NCI-H748 (cell line): ENCODE data around the gene SLC13A4.
"Not testable (repeated sequence)": the region's sequence is repeated elsewhere in the genome, so short reads cannot be mapped to it uniquely, and the experiment has no call there.

Source experiments
- DNase-seq: peaks from one replicate; lab custom pipeline; 2025; ENCODE audit not compliant: unreplicated experiment; lab: John Stamatoyannopoulos, UW

SLC13A4 gene

DNA sequence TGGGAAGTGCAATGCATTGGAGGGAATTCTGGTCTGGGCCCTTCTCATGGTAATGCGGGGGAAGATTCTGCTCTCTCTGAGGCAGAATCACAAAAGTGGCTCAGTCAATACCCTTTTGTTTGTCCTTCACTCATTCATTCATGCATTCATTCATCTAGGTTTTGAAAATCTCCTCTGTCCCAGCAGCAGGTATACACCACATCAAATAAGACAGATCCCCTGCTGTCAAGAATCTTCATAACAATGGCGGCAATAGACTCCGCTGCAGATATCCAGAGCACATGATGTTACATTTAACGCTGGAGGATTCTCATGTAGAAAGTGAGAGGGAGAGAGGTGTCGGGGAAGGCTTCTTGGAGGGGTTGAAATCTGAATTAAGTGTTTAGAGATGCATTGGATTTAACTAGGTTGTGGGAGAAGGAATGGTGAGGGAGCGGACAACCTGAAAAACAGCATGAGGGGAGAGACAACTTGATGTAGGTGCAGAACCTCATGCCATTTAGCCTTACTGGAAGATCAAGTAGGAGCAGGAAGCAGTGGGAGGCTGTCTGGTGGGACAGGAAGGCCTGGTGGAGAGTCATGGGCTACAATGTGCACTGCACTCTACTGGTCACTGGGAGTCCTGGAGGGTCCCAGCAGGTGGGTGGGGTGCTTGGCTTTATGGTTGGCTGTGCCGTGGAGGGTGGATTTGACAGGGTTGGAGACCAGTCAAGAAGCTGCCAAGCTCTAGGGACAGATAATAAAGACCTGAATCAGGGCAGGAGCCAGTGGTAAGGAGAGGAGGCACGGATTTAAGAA is 25.8 kb upstream of the SLC13A4 start:
- no peak for DNase-seq

DNA sequence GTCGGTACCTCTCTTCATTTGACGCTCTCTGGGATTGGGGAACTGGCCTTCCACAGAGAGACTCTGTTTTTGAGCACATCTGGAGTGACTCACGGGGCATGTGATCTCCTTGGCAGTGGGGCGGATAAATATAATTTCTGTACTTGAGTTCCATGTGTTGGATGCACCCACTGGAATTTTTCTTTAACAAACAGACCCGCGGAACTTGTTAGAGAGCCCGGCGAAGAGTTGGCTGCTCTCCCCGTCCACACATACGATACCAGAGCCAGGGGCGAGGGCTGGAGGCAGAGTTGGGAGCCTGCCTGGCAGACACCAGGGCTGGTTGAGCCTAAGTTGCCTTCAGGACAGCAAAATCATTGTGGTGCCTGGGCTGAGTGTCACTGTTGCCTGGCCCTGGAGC is 20.8 kb upstream of the SLC13A4 start, which contains the start of gene FAM180A:
TSS of gene FAM180A (minus strand) at position 44 of the 400 bp plus-strand sequence. CDS start 233 bp downstream, outside the sequence.
- DNase-seq: no peak

DNA sequence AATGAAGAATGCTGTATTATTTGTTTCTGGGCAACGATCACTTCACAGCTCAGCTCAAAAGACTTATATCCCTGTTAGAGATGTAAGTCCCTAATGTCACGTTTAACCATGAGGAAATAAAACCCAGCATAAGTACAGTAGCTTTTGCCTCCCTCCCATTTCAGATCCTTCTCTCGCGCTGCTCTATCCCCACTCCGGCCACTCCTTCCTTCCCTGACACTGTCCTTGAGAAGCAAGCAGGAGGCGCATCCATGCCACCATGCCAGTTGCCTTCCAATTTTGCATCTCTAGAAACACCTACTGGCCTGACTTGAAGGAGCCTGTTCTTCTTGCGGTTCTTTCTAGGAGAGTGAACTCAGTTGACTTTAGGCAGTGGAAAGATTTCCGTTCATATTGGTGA is 19.4 kb upstream of the SLC13A4 start:
- DNase-seq: no peak

DNA sequence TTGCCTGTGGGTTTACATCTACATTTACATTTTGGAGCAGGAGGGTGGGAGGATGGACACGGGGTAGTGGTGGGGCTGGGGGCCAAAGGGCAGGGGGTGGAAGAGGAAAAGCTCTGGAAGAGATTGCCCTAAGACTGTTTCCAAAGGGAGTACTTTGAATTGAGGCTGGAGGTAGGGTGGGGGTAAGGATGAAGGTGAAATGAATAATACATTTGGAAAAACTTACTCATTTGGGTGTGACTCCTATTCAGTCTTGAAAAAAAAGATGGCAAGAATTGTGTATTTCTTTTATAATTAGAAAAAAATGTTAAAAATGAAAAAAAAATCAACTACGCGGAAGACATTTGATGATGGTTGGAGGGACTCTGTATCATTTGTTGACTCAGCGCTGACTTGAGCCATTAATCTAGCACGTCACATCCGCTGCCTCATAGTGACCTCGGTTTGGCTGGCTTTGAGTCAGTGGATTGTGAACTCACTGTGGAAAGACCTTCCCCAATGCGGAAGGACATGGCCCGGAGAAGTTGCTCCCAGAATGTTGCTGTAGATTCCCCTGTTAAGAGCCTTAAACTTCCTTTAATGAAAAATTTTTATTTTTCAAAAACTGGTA is 17.8 kb upstream of the SLC13A4 start:
- peak; percentile 21 for DNase-seq

DNA sequence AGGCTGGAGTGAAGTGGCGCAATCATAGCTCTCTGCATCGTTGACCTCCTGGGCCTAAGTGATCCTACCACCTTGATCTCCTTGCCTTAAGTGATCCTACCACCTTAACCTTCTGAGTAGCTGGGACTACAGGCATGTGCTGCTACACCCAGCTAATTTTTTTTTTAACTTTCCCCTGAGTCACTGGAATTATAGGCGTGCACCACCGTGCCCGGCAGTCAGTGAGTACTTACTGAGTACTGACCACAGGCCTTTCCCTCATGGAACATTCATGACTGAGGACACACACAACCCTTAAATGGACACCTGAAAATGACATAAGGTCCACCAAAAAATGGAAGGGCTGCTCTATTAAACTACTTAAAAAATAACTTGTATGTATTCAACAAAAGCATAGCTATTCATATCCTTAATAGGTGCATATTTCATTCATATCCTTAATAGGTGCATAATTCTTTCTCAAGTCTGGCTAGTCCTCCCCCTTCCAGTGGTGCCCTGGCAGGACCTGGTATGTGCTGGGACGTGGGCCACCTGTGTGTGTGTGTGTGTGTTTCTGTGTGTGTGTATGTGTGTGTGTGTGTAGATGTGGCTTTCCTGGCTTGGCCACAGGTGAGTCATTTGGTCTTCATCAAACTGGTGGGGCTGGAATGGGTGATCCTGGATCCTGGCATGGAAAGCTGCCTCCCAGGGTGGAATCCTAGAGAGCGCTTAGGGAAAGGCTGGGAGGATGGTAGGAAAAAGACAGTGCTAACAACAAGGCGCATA is 17.1 kb upstream of the SLC13A4 start:
- no peak for DNase-seq

DNA sequence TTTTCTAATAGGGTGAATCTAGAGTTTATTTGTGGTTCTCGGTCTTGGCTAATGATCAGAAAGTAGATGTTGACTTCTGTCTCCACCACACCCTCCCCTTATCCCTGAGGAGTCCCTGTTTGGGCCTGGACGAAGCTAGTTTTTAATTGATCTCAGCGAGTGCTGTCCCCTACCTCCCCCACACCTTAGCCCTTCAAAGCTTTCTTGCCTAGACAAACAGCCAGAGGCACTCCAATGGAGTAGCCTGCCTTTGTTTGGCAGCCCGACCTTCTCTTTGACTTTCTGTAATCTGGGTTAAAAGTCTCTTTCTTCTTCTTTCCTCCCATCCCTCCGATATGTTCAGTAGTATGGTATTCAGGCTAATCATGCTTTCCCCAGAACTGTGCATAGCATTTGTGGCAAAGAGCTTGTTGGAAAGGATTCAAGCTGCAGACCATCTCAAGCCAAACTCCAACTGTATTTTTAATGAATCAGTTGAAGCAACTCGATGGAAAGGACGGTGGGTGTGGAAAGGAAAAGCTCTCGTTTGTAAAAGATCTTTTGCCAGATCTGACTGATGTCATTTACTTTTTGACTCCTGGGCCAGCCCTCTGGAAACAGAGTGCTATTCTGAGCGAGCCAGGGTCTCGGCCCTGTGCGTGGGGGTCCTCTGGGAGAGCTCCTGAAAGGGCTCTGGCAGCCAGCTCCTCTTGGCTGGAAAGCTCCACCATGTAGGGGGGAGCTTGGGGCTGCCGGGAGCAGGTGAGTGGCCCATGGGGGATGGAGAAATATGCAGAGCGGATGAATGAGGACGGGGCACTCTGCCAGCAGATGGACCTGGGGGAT is 16.1 kb upstream of the SLC13A4 start:
- no peak for DNase-seq

DNA sequence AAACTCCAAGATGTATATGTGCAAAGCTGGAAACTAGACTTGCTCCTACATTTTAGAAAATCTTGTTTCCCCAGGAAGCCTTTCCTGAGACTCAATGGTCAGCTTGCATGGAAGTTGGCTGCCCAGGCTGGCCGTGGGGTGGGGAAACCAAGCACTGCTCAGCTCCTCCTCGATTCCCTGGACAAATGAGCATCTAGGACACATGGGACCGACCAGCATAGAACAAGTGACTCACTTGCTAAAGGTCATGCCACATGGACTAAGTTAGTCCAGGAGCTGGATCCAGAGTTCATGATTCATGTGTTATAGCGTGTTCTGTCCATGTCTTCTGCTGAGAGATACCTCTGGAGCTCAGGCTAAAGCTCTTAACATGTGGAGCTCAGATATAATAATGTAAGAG is 14.4 kb upstream of the SLC13A4 start:
- no peak for DNase-seq

DNA sequence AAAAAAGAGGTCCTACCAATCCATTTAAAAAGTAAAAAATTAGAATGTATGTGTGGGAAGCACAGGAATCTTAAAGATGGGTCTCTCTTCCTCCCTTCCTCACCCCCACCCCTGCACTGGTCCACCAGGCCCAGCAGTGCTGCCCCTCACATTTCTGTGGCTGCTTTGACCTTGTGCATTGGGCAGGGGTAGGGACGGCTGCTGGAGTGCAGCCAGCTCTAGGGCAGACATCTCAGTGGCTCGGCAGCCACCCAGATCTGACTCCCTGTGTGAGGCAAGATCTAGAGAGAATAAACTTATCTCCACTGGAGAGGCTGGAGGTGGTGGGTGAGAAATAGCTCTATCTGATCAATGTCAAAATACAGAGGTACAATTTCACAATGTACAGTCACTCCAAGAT is 13.9 kb upstream of the SLC13A4 start:
- DNase-seq: no peak

DNA sequence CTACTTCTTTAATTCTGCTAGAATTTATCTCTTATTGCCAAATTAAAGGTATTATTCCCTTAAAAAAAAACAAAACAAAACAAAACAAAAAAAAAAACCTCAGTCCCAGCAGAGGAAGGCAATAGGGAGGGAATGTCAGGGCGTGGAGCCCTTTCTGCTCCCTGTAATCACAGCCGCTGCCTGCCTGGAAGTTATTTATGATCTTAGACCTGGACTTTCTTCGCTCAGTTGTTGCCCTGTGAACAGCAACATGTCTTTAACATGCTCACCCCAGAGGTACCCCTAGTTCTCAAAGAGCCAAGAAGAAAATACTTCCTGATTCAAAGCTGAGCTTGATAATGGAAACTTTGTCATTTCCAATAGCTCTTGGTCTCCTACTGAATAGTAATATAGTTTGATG is 12.9 kb upstream of the SLC13A4 start:
- DNase-seq: no peak

DNA sequence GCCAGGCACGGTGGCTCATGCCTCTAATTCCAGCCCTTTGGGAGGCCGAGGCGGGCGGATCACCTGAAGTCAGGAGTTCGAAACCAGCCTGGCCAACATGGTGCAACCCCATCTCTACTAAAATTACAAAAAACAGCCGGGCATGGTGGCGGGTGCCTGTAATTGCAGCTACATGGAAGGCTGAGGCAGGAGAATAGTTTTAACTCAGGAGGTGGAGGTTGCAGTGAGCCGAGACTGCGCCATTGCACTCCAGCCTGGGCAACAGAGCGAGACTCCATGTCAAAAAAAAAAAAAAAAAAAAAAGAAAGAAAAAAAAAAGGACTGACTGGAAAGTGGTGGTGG is 9.3 kb upstream of the SLC13A4 start:
- DNase-seq: not testable (repeated sequence)

DNA sequence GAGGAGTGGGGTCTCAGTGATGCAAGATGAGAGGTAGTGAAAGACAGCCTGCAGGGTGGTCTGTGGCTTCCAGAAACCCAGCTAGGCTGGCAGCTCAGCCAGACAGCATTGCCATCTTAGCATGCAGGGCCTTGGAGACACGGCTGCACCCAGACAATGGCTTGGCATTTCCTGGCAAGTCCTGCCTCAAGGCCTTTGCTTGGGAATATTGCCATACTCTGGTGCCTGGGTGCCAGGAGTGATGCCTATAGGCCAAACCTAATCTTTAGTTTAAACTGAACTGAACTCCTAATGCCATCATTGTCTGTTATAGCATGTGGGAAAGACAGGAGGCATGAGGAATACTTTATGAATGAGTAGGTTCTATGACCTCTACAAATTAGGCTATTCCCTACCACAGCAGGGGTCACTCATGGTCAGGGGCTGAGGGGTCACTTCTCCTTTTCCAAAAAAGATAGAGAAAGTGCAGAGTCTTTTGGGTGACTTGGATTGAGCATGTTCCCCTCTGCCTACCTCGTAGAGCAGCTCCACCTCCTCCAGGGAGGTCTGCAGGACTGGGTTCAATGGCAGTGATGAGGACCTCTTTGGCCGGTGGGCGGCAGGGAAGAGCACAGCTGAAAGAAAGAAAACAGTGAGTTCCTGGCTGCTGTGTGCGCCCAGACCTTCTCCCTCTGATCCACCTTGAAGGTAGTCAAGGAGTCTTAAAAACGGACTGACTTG is 8.8 kb upstream of the SLC13A4 start:
- no peak for DNase-seq

DNA sequence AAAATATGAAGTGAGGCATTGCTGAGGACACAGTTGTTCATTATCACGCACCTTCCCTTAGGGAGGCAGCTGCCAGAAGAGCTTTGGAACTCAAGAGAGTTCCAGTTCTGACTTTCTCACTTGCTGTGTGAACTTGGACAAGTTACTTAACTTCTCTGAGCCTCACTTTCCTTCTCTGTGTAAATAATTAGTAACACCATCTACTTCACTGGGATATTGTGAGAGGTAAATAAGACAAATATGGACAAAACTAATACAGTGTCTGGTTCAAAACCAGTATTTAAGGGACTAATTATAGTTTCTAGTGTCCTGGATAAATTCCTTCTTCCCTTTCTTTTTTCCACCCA is 6.3 kb upstream of the SLC13A4 start:
- DNase-seq: no peak

DNA sequence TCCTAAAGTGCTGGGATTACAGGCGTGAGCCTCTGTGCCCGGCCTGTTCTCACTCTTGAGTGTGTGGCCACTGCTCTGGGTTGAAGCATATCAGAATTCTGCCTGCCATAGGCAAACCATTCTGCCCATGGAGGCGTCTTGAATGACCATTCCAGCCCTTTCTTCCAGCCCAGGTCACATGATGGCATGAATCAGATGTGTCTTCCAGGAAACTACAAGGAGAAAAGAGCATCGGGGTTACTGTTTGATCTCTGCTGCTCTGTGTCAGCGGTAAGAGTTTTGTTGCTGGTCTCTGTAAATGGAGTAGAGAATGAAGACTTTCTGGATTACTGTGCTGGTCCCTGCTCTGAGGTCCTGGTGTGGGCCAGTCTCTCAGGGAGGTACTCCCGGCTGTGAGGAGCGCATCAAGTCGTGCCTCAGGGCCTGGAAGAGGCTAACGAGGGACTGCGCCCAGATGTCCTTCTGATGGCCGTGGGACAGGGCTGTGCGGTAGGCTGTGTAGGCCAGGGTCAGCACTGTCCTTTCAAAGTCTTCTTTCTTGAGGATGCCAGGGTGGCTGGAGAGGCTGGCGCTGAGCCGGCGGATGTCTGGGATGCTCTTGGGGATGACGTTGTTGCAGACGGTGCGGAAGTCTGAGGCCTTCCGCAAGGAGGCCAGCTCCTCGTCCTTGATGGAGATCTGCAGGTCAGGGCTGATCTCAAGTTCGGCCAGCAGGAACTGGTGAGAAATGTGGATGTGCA is 5.8 kb upstream of the SLC13A4 start:
- DNase-seq: no peak

DNA sequence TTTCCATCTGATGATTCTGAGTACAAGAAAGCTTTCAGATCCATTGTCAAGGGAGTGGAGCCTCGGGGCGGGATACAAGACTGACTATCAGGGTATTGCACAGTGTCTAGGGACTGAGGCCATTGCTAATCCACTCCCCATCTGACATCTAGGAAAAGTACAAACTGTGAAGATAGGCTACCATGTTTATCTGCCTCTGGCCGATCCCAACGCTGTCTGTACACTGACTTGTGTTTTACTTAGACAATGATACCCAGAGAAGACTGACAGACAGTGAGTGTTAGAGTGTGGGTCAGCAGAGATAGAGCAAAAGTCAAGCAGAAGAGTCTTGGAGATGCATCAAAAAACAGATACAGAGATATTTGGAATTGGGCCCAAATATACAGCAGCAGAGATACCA is 3.1 kb upstream of the SLC13A4 start:
- DNase-seq: no peak

DNA sequence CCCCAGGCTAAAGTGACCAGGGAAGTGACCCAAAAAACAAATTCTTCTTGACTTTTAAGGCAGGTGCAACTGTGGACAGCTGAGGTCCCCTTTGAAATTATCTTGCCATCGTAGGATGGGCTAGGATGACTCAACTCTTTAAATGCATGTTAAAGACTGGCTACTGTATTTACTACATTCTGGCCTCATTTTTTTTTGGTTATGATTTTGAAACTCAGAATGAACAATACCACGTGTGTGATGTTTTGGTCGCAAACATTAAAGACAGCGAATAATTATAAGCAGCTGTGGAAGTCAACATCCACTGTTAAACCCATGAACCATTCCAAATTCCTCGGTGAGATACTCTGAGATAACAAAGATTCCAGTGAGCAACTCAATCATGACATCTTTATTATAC is 1.2 kb upstream of the SLC13A4 start:
- no peak for DNase-seq

DNA sequence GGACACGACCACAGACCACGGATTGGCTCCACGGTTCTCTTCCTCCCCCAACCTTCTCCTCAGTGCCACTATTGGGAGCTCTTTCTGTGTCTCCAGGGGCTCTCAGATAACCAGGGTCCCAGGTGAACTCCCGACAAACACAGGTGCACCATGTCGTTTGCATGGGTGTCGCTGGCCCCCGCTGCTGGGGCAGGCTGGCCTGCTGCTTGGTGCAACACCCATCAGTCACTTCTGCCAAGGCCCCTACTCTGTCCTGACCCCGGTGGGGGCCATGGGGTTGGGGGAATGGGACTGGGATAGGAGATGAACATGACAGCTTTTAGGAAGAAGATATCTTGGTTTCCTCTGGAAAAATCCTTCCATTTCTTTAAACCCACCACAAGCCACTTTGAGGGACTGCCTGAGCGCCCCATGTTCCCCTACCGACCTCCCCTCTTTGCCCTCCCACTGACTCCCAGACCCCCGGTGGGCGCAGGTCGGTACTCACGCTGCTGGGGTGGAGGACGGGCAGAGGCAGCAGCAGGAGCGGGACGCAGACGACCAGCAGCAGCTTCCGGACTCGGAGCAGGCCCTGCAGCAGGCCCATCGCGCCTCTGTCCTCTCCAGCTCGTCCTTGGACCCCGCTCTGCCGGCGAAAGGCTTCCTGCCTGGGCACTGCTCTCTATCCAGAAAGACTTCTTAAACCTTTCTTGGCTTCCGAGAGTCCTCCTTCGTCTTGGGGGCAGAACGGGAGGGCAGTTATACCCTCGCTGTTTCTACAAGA is 894 bp downstream of the SLC13A4 start:
- no peak for DNase-seq

DNA sequence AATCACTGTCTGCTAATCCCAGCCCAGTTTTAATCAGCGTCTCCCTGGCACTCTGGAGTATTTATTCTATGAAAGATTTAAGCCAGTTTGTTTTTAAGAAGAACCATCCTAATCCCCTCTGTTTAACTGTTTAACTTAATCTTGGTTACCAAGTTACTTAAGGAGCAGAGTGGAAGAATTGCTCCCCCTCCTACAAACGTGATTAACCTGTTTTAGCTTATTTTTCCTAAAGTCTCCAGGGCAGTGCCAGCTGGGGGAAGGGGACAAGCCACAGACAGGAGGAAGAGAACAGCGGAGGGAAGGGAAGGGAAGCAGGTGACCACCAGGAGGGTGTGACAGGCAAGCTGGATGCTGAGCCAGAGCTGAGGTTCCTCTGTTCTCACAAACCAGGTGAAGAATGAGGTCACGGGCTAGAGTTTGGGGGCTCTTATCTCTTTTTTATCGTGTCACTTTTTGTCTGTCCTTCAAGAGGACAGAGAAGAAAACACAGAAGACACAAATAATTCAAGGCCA is 1.7 kb downstream of the SLC13A4 start:
- DNase-seq: no peak

DNA sequence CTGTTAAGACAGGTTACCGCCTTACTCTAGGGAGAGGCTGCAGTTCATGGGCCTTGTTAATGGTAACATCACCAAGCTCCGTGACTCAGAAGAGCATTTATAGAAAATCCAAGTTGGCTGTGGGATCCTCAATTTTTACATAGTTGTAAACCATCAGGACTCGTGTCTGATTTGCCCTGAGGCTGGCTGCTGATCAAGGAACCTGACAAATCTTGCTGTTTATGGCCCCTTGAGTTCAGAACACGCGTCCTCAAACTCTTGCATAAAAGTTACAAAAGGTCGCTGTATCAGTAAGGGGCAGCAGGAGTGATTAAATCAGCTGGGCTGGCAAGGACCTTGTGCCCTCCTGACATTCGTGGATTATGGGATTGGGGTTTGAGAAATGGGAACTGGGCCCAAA is 4.6 kb downstream of the SLC13A4 start:
- no peak for DNase-seq

DNA sequence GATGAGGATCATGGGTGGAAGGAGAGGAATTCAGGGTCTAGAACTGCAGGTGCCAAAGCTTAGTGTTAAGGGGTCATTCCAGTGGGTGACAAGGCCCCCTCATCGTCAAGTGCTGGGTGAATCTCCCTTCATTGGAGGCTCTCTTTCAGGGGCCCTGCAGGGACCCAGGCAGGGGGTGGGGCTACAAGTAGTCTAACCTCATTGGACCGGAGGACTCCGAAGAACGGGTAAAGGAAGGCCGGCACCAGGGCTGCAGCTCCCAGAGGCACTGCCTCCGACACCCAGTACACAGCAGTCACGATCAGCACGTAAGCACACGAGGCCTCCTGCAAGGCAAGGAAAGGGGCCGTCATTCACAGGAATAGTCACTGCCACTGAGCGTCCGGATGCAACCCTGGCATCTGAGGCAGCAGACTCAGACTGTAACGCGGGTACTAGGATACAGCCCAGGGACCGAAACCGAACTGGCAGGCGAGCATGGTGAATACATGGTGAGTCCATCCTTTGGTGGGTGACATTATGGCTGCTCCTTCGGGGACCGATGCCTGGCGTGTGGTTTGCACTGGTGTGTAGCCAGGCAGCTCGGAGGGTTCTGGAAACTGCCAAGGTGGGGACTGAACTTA is 6.7 kb downstream of the SLC13A4 start:
- no peak for DNase-seq
